GM11168 (cell line): Measurements from ENCODE around the gene TM4SF18.
"Not testable (repeated sequence)": the region's sequence is repeated elsewhere in the genome, so short reads cannot be mapped to it uniquely, and the experiment has no call there.

Experiments used
- in situ Hi-C: fragments of 300-500 bp; cut with MboI; formaldehyde crosslinking; loops from one replicate; pipeline ENCODE4 v1.12.0; 2022; ENCODE audit warnings: low sequenced_read_pairs; ENCODE audit not compliant: unreplicated experiment

TM4SF18 gene, protein sequence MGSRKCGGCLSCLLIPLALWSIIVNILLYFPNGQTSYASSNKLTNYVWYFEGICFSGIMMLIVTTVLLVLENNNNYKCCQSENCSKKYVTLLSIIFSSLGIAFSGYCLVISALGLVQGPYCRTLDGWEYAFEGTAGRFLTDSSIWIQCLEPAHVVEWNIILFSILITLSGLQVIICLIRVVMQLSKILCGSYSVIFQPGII

DNA sequence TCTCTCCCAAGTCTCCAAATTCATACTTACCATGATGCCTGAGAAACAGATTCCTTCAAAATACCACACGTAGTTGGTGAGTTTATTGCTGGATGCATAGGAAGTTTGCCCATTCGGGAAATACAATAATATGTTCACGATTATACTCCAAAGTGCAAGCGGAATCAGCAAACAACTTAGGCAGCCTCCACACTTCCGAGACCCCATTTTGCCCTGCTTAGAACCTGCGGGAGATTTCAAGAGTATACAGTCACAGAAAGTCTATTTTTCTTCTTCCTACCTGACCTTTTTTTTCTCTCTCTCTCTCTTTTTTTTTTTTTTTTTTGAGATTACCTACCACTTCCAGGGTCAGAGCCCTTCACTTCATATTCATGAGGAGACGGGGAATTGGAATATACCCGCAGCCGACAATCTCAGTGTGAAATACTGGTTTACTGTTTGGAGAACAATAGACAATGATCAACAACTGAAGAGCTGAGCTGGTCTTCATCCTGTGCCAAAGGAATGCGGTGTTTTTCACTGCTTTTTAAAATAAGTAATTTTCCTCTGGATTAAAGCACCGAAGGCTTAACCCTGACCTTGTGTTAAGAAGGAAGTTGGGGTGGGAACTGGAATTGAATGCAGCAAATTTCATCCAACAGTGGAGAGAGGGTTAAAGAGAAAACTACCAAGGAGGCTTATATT lies at the start of gene TM4SF18:
TSS of gene TM4SF18 (minus strand) at position 461 of the 684 bp plus-strand sequence. CDS start at position 207, 254 bp downstream.
- in situ Hi-C loops, result no loop called here

DNA sequence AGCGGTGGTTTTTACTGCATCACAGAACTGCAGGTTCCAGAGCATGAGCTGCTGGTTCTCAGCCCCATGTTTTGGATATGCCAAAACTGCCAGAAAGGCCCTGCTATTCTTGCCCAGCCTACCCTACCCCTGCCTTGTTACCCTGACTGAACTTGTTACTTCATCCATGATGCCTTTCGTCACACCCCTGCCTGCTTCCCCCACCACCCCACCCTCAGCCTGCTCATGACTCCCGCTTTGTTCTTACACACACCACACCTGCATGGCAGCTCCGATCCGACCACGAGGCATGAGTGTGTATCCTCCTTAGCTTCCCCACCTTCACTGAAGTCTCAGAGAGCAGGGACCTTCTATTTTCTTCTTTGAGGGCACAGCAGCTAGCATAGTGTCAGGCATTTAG lies 49.1 kb upstream of the TM4SF18 start:
- in situ Hi-C loops, result no loop called here

DNA sequence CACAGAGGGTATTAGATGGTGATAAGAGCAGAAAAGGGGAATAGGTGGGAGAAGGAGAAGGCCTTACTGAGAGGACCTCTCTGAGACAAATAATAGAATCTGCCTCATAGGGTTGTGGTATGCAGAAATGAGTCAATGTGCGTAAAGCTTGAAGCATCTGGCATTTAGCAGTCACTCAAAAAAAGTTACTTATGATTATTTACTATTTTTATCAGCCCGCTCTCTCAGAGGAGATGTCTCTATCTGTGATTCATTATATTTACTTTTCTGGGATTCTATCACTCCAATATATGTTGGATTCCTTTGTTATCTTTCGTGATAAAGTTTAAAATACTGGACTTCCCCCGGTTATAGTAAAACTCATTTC lies 48.6 kb upstream of the TM4SF18 start:
- in situ Hi-C loops, result no loop called here

DNA sequence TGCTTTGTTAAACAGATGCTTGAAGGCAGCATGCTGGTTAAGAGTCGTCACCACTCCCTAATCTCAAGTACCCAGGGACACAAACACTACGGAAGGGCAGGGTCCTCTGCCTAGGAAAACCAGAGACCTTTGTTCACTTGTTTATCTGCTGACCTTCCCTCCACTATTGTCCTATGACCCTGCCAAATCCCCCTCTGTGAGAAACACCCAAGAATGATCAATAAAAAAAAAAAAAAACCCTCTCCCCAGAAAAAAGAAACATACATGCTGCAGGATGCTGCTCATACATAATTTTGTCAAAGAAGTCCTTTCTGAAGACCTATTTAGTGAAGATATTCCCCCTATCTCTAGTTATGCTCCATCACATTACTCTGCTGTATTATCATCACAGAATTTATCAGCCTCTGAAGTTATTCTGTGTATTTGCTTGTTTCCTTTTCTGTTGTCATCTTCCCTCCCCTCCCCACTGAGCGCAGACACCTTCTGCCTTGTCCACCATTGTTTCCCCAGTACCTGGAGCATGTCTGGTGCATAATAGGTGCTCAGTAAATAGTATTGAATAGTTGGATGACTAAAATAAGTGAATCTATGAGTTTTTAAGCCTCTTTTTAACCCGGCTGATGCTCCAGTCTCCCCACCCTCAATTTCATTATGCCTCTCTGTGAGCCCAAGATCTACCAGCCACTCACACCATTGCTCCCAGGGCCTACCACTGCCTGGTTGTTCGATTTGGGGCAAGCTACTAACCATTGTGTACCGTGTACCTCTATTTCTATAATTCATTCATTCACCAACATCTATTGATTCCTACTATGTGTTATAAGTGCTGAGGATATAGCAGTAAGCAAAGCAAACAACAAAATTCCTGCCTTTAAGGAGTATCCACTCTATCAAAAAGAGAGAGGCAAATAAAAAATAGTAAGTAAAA lies 48.0 kb upstream of the TM4SF18 start:
- in situ Hi-C loops, result no loop called here

DNA sequence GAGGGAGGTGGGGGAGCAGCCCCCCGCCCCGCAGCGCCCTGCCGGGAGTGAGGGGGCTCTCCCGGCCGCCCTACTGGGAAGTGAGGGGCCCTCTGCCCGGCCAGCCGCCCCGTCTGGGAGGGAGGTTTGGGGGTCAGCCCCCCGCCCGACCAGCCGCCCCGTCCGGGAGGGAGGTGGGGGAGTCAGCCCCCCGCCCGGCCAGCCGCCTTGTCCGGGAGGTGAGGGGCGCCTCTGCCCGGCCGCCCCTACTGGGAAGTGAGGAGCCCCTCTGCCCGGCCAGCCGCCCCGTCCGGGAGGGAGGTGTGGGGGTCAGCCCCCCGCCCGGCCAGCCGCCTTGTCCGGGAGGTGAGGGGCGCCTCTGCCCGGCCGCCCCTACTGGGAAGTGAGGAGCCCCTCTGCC lies 46.8 kb upstream of the TM4SF18 start:
- in situ Hi-C loops, result not testable (repeated sequence)

DNA sequence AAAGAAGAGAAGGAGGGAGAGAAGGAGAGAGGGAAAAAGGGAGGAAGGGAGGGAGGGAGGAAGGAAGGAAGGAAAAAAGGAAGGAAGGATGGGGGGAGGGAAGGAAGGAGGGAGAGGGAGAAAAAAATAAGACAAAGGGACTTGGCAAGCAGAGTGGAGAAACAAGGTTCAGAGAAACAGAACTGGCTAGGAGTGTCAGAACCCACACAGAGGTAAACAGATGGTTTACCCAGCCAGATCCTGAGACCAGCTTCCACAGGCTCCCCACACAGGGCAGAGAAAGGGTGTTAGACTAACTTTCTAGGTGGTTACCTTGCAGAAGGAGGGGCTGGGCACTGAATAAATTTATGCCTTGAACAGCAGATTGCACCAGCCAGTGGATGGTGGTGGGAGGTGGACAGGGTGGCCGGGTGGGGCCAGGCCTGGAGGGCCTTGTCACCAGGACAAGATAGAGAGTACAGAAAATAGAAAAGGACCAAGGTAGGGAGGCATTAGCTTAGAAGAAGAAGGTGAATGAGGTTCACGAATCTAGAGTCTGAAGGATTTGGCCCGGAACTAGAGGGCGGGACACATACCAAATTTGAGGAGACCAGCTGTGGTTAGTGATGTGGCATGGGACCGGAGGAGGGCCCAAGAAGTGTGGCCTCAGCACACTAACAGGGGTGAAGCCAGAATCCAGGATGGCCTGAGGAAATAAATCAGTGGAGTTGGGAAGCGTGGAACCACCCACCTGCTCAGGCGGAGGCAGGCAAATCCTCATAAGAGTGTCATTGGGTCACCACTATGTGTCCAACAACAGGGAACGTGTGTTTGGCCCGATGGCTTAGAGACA lies 45.3 kb upstream of the TM4SF18 start:
- in situ Hi-C loops, result no loop called here

DNA sequence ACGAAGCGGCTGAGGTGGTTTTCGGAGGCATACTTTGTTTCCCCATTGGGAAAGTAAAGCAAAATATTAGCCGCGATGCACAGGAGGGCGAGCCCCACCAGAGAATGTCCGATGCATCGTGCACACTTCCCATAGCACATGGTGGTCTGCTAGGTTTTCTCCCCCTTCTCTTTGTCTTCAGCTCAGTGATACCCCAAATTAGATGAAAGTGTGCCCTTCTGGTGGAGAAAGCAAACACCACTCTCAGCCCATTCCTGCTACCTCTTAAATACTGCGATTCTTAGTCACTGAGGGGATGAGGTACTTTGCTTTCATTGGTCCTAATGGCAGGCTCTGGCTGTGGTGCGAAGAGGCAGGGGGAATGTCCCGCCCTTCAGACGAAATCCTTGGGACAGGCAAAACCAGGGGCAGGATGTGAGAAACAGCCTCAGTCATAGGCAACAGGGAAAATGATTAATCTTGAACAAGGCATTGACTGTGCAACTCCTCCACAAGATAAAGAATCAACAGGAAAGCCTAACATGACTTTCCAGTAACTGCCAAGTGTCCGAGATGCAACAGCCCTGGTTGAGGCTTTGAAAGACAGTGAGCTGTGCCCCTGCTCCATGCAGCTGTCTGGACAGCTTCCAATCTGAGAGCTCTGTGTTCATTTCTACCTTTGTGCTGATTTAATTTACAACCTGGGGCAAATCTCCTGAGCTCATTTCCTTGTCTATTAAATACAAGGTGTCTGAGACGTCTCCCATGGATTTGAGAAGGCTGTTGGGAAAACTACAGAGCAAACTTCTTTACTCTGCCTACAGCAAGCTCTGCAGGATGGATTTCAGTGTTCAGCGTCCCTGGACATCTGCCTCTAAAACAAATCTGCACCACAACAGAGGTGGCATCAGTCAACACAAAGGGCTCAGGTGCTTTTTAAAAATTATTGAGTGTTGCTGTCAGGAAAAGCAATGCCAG lies 44.2 kb upstream of the TM4SF18 start, which contains the start of gene TM4SF1:
TSS of gene TM4SF1 (minus strand) at position 242 of the 957 bp plus-strand sequence. CDS start at position 140, 102 bp downstream.
- in situ Hi-C loops, result no loop called here

DNA sequence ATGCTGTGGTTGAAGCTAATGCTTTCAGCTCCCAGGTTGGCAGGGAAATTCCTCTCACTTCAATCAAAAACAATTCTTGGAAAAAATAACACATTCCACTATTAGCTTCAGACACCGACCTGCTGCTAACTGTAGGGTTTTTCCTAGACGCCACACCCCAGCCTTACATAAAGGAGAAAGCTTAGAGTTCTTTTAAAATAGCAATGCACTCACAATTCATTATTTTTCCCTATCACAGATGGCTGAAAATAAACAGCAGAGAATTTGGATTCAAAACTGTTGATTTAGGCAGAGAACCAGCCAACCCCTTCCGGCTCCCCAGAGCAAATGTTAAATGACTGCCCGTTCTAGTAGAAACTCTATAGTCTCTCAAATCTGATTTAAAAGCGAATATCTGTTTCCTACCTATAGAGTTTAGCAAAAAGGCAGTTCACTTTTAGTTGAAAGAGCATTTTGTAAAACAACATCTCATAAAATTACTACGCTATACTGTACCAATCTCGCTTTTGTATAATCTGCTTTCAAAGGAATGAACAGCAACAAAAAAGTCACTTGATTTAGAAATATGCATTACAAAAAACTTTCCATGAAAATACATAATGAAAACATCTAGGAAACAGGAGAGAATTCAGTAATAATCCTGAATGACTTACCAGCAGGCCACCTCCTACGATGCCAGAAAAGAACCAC lies 43.4 kb upstream of the TM4SF18 start:
- in situ Hi-C loops, result no loop called here

DNA sequence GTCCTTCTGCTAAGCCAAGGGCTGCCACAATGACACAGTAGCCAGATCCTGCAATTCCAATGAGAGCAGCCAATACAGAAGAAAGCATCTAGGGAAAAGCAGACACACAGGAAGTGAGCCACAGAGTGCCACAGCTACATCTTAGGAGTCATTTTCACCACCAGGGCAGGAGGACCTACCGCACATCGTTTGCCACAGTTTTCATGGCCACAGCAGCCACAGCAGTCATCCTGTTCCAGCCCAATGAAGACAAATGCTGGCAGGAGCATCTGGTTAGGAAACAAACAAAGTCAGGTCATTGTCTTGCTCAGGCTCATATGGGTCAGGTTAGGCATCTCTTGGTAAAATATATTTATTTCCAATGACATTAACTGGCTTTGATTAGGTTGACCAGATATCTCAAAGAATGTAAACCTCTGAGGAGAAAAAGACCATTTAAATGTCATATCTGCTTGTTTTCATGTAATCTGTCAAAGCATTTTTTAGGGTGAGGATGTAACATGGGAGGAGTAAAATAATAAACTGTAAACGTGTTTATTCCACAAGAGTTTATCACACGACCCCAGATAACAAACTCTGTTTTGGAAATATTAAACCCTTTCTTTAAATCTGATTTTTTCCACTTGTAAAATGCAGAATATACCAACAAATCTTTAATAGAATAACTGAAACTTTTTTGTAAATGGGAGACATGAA lies 42.2 kb upstream of the TM4SF18 start:
- in situ Hi-C loops, result no loop called here

DNA sequence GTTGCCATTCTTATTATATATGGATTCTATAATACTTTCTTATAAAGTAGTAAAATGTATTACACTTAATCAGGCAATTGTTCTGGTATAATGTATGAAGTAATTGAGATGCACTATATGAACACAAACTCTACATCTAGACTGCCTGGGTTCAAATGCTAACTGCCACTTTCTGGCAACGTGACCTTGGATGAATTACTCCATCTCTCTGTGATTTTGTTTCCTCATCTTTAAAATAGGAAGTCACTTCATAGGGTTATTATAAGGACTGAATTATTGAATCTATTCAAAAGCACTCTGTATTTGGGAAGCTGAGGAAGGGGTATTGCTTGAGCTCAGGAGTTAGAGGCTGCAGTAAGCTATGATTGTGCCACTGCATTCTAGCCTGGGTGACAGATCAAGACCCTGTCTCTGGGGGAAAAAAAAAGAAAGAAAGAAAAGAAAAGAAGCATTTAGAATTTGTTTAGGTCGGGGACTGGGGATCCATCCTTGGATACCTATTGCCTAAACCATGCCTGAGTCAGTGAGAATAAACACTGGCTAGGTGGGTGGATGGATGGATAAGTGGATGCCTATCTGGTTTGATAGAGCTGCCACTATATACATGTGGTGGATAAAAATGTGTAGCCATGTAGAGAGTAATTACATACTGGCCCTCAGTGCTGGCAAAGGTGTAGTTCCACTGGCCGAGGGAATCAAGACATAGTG lies 41.5 kb upstream of the TM4SF18 start:
- in situ Hi-C loops, result no loop called here

DNA sequence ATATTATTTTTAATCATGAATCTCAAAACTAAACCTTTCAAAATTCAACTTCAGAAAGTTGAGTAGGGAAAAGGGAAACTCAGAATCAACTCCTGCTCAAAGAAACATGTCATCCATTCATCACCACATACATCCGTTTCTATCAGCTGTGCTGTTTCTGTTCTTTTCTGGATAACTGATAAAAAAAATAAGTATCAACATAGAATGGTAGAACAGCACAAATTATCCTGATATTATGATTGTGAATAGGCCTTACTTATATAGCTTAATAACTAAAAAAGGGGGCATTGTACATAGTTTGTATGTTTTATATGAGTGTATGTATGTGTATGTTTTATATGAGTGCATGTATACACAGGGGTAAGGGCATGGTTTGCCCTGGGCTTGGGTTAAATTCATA lies 41.0 kb upstream of the TM4SF18 start:
- in situ Hi-C loops, result no loop called here

DNA sequence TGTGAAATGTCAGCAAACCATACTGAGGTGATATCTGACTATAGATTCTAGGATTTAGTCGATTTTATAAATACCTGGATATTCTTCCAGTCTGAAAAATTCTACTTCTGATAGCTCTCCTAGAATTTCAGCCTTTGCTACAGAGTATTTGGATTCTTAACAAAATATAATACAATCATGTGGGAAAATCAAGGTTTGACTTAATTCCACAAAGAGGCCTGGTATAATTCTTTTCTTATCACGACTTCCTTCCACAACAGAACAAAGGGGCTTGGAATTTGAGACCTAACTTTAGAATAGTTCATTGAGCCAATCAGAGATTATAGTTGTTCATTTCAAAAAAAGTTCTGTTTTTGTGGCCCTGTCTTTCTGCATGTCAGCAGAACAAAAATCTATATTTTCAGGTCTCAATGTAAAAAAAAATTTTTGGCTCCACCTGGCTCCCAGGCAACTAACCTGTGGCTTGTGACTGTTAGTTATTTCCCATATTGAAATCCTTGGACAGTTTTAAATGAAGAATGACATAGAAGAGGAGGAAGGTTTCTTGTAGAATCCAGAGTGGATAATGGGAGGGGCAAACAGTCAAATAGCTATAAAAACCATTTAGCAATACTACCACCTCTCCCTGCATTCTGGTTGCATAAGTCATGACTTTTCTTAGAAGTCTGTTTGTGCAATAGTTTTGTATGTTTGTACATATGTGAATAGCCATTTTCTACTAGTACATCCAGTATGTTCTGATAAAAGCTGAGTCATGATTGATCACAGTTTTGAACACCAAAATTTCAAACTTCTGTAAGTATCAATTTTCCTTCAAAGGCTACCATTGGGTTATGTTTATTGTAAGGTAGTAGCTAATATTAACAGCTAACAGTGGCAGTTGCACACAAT lies 40.0 kb upstream of the TM4SF18 start:
- in situ Hi-C loops, result no loop called here

DNA sequence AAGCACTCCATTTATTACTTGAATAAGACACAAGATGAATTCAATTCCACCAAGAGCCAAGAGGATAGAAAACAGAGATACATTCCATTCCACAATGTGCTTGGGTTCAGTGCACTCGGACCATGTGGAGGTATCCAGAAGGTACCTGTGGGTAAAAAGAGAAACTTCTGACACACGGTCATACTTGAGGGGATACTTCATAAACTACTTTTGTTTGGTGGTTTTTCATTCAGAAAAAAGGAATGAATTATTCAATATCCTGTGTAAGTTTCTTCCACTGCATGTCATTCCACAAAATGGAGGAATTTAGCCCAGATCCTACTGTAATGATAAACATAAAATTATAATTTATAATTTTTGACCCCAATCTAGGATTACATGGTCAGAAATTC lies 38.3 kb upstream of the TM4SF18 start:
- in situ Hi-C loops, result no loop called here

DNA sequence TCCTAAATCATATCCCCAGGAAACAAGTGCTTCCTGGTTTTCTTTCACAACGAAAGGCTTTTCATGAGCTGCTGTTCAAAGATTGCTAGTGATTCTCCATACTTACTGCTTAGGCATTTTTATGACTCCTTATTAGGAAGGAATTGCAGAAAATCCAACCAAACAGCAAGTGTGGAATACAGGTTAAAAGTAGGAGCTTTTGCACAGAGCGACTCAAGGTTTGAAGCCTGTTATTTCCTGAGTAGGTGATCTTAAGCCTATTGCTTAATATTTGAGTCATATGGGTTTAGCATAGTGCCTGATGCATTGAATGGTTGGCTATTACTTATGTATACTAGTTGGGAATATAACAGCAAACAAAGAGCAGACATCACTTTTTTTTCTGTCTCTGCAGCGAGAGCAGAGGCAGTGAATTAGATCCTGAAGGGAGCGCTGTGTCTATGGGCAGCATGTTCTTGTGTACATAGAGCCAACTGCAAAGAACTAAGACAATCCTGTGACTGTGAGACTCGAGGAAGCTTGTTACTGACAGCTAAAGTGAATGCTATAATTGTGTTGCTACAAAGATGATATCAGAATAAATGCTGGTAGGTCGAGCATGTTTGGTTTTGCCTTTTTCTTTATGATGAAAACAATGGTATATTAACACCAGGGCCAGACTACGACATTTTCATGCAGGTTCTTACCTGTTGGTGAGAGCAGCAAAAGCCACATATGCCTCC lies 37.7 kb upstream of the TM4SF18 start:
- in situ Hi-C loops, result no loop called here

DNA sequence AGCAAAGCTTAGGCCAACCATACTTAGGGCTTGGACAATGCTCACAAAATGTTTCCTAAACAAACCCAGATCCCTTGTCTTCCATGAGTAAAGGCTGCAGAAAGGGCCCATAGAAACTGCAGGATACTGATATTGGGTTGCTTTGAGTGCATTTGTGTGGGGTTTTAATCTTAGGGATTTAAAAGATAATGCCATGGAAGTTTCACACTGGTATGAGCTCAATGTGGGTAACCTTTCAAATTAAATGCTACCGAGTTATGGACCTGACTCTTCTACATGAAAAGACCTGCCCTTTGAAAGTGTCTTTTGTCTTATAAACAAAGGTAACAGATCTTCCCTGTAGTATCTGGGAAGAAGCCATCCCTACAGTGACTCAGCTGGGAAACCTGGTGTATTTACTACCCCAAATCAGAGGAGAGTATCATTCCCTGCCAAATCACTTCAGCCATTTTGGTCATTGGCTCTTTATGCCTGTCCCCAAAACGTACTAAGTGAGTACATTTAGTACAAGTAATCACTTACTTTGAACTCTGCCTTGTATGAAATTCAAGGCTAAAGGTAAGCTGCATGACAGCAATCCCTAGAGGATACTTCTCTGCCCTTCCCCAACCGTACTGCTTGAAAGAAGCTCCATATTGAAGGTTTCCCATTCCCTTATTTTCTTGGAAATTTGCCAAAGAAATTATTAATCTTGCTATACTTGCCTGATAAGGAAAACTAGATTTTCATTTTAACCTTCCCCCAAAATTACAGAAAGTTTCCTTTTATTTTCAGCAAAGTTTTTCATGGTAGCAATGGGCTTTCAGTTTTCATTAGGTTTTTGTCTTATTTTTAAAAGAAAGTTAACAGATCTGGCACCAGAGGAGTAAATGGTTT lies 36.8 kb upstream of the TM4SF18 start:
- in situ Hi-C loops, result no loop called here
